ENCODE measurements around the gene AEBP2. TPM values are rescaled to one million over a fixed set of nuclear protein-coding genes. Genes with fewer than 3 reads are reported as not detected.

AEBP2 gene
- total and polyA plus RNA-seq, 2 of the 4 experiments (the other 2 are of a cell fraction): 15.5 to 21.7 TPM

DNA sequence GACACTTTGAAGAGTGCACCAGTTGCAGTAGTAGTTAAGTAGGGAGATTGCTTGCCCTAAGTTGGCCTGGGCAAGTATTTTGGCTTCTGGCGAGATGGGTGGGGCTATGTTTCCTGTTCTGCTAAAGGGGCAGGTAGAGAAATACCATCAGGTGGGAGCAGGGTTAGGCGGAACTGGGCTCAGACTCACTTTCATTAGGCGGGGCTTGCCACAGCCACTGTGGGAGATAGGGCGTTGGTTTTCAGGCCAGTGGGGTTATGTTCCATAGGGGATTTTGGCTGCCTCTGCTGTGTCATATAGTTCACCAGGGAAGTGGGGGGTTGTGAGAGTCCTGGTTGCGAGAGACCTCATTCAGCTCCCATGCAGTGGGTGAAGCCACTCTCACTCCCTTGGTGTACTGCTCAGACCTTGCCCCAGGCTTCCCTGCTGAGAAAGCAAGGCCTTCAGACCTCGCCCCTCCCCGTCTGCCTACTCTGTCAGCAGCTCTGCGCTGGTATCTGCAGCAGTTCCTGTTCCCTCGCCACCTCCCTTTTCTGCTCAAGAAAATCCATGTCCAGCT, 43.3 kb downstream of the AEBP2 start:
- no peak for ATAC-seq (ENCODE audit: low read depth)

More for the DNA sequence above, 43.3 kb downstream of the AEBP2 start:
- peaks cover 11% of the 10 kb centered on the region for H3K9me1 ChIP-seq (ENCODE audit: insufficient read depth, low read length)
- no peak overlapping the region for H4K91ac ChIP-seq (ENCODE audit: insufficient read depth, low read depth, low read length)
- no peak overlapping the region for H2BK5ac ChIP-seq (ENCODE audit: low read depth, low read length, poor library complexity, severe bottlenecking)
- no peak overlapping the region for H2BK20ac ChIP-seq (ENCODE audit: low read depth, low read length)
- no peak overlapping the region for H2BK120ac ChIP-seq (ENCODE audit: low read depth, low read length)
- H3K27ac ChIP-seq (ENCODE audit: insufficient read depth, low read length): no peak overlapping the region
- H3K4me2 ChIP-seq (ENCODE audit: low read depth, low read length): no peak overlapping the region
- ChIA-PET POLR2A (ENCODE audit: unreplicated experiment) (no interaction called here), CTCF (no interaction called here)
- H4K20me1 ChIP-seq (ENCODE audit: insufficient read depth, low read length): peaks cover 55% of the 10 kb centered on the region
- H2BK15ac ChIP-seq (ENCODE audit: low read depth, low read length): no peak overlapping the region
- DNase-seq: no peak
- no peak overlapping the region for H3K56ac ChIP-seq (ENCODE audit: extremely low read depth, insufficient read depth, low read length)
- dilution Hi-C loops (cut with HindIII; ENCODE audit: low sequenced_read_pairs, unreplicated experiment): no loop called here
- no peak overlapping the region for H3K4ac ChIP-seq (ENCODE audit: low read depth, low read length)
- no peak for TF ChIP-seq MXI1 (IDR thresholded peaks at IDR 0.05; ENCODE audit: borderline replicate concordance, low read depth, low read length)
- no peak for TF ChIP-seq RFX5 (IDR thresholded peaks at IDR 0.05; ENCODE audit: low read depth, low read length)
- TF ChIP-seq MAFK (IDR thresholded peaks at IDR 0.05; ENCODE audit: low read depth, low read length): no peak
- no peak for TF ChIP-seq USF2 (IDR thresholded peaks at IDR 0.05; ENCODE audit: low read depth, low read length)
- no peak for TF ChIP-seq NFE2L2 (IDR thresholded peaks at IDR 0.05; ENCODE audit: low read depth, low read length)
- no peak for TF ChIP-seq MAZ (IDR thresholded peaks at IDR 0.05; ENCODE audit: borderline replicate concordance, low read depth, low read length)
- TF ChIP-seq CEBPB (IDR thresholded peaks at IDR 0.05; ENCODE audit: low read depth, low read length): no peak
- no peak for TF ChIP-seq SMC3 (IDR thresholded peaks at IDR 0.05; ENCODE audit: low read depth, low read length)
- no peak for TF ChIP-seq CTCF (conservative IDR thresholded peaks at IDR 0.05; ENCODE audit: low read depth, low read length)
- TF ChIP-seq RAD21 (IDR thresholded peaks at IDR 0.05; ENCODE audit: low read length): no peak
- no peak for TF ChIP-seq CHD1 (IDR thresholded peaks at IDR 0.05; ENCODE audit: low read depth, low read length)
- no peak for TF ChIP-seq BHLHE40 (IDR thresholded peaks at IDR 0.05; ENCODE audit: low read depth, low read length)
- TF ChIP-seq RCOR1 (IDR thresholded peaks at IDR 0.05; ENCODE audit: insufficient replicate concordance, low read length): no peak
- TF ChIP-seq, protein P1, sequence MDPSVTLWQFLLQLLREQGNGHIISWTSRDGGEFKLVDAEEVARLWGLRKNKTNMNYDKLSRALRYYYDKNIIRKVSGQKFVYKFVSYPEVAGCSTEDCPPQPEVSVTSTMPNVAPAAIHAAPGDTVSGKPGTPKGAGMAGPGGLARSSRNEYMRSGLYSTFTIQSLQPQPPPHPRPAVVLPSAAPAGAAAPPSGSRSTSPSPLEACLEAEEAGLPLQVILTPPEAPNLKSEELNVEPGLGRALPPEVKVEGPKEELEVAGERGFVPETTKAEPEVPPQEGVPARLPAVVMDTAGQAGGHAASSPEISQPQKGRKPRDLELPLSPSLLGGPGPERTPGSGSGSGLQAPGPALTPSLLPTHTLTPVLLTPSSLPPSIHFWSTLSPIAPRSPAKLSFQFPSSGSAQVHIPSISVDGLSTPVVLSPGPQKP (IDR thresholded peaks at IDR 0.05; ENCODE audit: borderline replicate concordance, low read depth, low read length): no peak
- no peak overlapping the region for H3K23ac ChIP-seq (ENCODE audit: low read depth, low read length)
- H2AFZ ChIP-seq (replicated peaks; ENCODE audit: low read length, poor library complexity): no peak overlapping the region
- H3K79me1 ChIP-seq (ENCODE audit: low read depth in 1 of 2, low read length in 2 of 2): peaks cover 42 to 65% of the 10 kb centered on the region in 2 experiments
- no peak overlapping the region for H2AK9ac ChIP-seq (replicated peaks; ENCODE audit: low read depth, low read length, poor library complexity)
- H3K36me3 ChIP-seq (ENCODE audit: control insufficient read depth, insufficient read depth, low read length): peaks cover 10% of the 10 kb centered on the region
- no peak overlapping the region; a peak in 1 of 4 replicates for H4K8ac ChIP-seq (ENCODE audit: low read depth in 2 of 2, low read length in 2 of 2)
- H3K27me3 ChIP-seq (ENCODE audit: control insufficient read depth, insufficient read depth, low read length): no peaks in the 10 kb centered on the region
- H3K4me3 ChIP-seq (ENCODE audit: insufficient read depth, low read depth, low read length): no peak overlapping the region
- H3K18ac ChIP-seq (ENCODE audit: low read depth, low read length): no peak overlapping the region
- no TSS peak for BruUV-seq (replicated peaks)
- WGBS, 2 experiments (ENCODE audit: extremely low coverage in 2 of 2, insufficient read length in 1 of 2): 81% methylated on average over 4 of the region's 9 CpGs; no CpG with 5 or more reads in 1 of the 2 experiments
- no peak overlapping the region for H3K14ac ChIP-seq (replicated peaks; ENCODE audit: low read depth, low read length)
- in situ Hi-C loops (cut with MboI; ENCODE audit: low sequenced_read_pairs): no loop called here
- H2AK5ac ChIP-seq (ENCODE audit: low read depth, low read length): no peak overlapping the region
- H4K5ac ChIP-seq (ENCODE audit: low read depth, low read length): no peak overlapping the region
- peaks cover 5% of the 10 kb centered on the region; the same call in 1 of the 2 replicates for H3K9me3 ChIP-seq (ENCODE audit: control insufficient read depth, insufficient read depth, low read length)
- H3K9ac ChIP-seq (ENCODE audit: low read depth, low read length): no peak overlapping the region
- intact Hi-C loops (cut with micrococcal nuclease): no loop called here
- peaks cover 2% of the 10 kb centered on the region; the same call in 1 of the 2 replicates for H3K4me1 ChIP-seq (ENCODE audit: control insufficient read depth, insufficient read depth, low read length)

All from IMR-90 (cell line).